ENCODE measurements around the gene ACTR3C.
A peak's percentile ranks its signal among the peaks of the same experiment; 100 is the strongest.

The ACTR3C gene

DNA sequence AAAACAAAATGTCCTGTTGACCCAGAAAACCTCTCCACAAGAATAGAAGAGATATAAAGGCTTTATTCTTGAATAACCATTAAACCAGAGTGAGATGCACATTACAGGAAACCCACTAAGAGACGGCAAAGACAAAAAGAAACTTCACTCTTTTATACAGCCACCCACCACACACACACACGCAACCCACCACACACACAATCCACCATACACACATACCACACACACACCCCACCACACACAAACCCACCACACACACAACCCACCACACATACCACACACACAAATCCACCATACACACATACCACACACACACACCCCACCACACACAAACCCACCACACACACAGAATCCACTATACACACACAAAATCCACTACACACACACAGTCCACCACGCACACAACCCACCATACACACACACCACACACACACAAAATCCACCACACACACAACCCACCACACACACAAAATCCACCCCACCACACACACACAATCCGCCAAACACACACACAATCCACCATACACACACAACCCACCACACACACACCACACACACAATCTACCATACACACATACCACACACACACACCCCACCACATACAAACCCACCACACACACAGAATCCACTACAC lies 35.8 kb upstream of the ACTR3C start:
- DNase-seq = no peak

DNA sequence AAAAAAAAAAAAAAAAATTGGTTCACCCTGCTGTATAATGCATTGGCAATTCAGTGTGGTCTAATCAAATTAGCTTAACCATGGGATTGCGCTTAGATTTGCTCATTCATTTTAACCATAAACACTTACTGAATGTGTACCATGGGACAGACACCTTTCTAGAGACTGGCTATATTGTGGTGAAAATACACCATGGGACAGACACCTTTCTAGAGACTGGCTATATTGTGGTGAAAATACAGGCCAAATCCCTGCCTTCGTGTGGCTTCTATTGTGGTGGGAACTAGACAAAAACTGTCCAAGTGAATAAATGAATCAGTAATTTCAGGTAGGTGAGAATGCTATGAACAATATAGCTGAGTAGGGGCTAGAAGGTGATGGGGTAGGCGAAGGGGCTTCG lies 35.1 kb upstream of the ACTR3C start:
- DNase-seq = no peak

DNA sequence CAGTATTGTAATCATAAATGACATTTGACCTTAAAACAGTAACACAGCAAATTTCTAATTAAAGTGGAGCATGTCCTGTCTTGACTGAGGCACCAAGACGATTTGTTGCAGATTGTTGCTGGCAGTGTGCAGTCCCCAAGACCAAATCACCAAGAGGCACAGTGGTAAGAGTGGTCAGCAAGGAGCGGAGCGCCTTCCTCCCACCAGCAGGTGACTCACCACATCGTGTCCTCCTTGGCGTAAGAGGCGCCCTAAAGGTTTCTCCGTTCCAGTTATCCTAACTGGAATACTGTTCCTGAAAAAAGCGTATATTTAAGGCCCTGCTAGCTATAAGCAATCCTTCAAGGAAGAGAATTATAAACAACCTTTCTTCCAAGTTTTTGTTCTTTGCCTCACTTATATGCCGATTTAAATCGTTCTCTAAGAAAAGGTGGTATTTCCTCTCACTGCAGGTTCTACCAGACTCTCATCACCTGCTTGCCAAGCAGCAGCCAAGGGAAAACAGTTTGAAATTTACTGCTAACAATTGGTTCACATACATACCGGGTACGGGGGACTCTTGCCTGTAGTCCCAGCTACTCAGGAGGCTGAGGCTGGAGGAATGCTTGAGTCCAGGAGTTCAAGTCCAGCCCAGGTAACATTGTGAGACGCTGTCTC lies 34.6 kb upstream of the ACTR3C start:
- no peak for DNase-seq

DNA sequence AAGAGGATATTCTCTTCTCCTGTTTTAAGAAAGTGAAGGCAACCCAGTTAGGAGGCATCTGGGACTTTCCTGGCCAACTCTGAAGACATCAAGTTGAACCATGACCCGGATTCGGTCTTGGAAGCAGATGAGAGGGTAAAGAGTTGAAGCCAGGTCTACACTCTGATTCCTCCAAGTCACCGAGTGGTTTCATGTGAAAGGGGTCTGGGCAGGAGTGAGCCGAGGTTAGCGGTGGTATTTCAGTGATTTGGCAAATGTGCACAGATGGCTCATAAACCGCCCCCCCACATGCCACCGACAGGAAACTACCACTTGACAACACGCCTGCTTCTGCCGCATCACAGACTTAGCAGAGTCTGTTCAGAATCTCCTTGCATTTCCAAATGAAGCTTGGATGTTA lies 33.9 kb upstream of the ACTR3C start:
- DNase-seq = no peak

DNA sequence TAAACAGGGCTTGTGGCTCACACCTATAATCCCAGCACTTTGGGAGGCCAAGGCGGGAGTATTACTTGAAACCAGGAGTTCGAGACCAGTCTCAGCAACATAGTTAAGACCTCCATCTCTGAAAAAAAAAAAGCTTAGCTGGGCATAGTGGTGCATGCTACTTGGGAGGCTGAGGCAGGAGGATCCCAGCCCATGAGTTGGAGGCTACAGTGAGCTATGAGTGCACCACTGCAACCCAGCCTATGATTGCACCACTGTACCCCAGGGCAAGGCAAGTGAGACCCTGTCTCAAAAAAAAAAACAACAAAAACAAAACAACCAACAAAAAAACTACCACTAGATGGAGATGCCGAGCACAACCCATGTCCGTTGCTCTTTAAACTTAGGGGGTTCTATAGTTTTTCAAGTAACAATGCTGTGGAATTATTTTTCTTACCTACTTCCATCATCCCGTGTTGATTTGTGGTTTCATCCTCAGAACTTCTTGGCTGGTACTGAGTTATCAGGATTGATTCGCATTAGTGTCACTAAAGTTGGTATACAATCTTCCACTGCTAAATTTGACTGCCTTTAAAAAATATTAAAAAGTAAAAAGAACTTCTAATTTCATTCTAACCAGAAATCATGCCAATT lies 33.0 kb upstream of the ACTR3C start:
- peak; percentile 72 for DNase-seq

DNA sequence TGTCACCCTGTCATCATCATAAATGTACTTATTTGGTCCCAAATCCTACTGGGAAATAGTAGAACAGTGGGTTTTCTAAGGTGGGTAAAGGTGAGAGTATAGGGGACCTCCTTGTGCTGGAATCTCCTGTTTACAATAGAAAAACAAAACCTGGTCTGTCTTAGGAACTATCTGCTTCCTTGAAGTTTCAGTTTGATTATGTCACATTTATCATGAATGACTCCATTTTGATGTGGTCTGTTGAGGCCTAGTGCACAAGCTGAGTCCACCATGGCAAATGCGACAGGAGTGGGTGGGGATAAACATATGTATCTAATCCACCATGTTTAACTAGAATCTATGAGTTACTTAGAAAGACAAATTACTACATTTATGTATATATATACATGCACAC lies 32.3 kb upstream of the ACTR3C start:
- DNase-seq = no peak

DNA sequence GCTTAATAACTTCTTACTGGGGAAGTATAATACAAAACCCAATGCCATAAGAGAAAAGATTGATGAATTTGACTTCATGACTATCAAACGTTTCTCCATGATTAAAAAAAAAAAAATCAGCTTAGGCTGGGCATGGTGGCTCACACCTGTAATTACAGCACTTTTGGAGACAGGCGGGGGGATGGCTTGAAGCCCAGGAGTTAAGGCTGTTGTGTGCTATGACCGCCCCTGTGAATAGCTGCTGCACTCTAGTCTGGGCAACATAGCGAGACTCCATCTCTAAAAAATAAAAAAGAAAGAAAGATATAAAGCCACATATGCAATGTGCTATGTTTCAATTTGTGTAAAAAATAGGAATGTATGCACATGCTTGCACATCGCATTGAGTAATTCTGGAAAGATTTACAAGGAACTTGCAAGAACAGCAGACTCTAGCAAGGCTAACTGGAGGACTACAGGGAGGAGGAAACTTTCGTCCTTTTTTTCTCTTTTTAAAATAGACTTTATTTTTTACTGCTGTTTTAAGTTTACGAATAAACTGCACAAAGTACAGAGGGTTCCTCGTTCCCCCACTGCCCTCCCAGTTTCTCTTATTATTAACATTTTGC lies 28.3 kb upstream of the ACTR3C start:
- DNase-seq = no peak

DNA sequence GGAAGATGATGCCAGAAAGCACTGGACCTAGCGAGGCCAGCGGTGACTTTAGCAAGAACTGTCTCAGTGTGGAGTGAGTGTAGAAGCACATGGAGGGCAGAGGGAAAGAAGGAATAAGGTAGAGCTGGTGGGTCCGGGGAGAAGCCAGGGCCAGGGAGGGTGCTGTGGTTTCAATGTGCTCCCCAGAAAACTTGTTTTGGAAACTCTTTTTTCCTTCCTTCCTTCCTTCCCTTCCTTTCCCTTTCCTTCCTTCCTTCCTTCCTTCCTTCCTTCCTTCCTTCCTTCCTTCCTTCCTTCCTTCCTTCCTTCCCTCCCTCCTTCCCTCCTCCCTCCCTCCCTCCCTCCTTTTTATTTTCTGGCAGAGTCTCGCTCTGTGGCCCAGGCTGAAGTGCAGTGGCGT lies 23.6 kb upstream of the ACTR3C start:
- no peak for DNase-seq

DNA sequence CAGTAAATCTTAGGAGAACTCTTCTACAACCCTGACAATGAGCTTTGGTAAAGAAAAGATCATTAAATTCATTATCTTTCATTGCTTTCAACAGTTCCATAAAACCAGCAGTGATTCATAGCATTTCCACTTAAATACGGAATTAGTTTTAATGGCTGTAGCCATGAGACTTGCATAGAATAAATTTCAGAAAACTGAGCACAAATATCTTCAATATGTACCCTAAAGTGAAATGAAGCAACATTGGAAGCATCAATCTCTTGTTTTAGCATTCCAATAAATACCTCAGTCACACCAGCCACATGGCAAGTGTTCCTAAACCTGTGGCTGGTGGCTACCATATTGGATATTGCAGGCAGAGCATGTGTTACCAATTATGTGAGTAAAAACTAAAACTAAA lies 21.7 kb upstream of the ACTR3C start:
- no peak for DNase-seq

DNA sequence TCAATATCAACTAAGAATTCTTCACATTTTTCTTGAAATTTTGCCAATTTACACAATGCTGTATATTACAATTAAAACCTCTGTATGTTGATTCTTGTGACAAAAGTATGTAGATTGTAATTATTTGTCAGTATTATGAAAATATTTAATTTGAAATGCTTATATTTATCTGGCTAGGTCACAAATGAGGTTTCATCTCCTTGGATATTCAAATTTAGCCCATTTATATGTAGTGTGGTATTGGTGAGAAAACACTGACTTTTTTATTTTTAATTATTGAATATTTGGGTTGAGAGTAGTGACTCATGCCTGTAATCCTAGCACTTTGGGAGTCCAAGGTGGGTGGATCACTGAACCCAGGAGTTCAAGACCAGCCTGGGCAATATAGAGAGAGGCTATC lies 21.0 kb upstream of the ACTR3C start:
- DNase-seq = no peak

DNA sequence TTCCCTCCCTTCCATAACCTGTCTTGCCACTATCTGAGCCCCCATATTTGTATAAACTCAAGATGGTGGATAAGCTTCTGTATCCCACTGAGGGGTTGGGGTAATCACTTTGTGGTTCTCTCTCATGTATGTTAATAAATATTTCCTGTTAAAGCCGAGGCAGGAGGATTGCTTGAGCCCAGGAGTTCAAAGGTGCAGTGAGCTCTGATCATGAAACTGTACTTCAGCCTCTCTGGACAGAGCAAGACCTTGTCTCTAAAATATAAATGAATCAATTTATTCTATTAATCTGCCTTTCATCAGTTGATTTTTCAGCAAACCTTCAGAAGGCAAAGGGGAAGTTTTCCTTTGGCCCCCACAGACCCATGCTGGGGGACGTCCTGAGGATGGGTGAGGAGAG lies 19.9 kb upstream of the ACTR3C start:
- no peak for DNase-seq

DNA sequence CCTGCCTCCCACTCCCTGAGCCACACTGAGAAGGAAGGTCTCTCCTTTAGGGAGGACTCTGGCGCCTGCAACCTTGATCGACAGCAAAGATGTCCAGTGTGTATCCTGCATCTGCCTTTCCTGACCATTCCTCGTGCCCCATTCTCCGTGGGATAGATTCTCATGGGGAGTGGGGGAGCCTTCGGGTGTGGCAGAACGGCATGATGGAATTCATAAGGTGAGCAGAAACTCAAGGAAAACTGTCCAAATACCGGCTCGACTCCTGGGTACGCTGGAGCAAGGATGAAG lies 18.7 kb upstream of the ACTR3C start:
- no peak for DNase-seq

DNA sequence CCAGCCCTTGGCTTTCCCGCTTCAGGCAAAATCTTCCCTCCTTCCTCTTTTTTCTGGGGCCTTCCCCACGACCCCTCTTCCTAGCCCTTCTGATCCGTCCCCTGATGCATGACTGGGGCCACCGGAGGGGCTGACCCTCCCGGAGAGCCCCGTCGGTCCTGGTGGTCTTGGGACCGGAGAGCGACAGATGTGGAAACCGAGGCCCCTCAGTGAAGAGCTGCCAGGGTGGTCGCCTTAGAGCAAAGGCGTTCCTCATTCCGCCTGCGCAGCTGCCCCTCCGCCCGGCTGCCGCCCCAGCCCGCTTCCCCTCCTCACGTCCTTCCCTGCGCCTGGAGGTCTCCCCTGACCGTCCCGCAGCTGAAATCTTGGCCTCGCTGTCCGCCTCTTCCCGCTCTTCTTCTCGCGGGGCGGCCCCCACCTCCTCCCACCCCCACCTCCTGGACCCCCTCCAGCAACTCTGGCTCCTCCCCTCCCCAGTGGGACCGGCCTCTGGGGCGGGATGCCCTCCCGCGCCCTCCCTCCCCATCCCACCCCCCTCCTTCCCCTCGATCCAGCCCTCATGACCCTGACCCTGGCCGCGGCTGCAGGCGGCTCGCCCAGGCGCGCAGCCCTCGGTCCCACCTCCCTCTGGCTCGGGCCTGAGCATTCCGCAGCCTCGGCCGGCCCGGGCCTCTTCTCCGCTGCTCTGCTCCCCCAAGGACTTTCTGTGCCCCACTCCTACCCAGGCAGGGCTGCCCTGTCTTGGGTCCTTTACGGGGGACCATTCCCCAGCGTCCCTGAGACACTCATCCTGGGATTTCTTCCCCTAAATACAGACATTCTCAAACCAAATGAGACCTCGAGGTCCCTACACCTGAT lies 18.1 kb upstream of the ACTR3C start, which contains the start of gene RARRES2:
RARRES2 (minus strand) TSS at position 367 of the 858 bp plus-strand sequence. CDS start 1,020 bp downstream, outside the sequence.
- DNase-seq = peak; percentile 76

DNA sequence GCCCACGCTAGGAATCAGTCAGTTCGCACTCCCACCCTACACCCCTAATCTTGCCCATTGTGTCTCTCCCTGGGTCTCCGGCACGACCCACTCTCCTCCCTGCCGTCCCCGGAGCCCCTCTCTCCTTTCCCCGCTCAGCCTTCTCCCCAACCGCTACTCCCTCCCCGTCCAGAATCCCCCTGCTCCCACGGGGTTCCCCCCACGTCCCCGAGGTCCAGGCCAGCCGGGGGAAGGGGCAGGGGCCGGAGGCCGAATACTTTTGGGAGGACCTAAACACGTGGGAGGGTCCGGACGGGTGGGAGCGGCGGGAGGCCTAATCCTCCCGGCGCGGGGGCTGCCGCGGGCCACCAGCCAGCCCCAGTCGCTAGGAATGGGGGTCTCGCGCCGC lies 17.5 kb upstream of the ACTR3C start:
- peak; percentile 48 for DNase-seq

DNA sequence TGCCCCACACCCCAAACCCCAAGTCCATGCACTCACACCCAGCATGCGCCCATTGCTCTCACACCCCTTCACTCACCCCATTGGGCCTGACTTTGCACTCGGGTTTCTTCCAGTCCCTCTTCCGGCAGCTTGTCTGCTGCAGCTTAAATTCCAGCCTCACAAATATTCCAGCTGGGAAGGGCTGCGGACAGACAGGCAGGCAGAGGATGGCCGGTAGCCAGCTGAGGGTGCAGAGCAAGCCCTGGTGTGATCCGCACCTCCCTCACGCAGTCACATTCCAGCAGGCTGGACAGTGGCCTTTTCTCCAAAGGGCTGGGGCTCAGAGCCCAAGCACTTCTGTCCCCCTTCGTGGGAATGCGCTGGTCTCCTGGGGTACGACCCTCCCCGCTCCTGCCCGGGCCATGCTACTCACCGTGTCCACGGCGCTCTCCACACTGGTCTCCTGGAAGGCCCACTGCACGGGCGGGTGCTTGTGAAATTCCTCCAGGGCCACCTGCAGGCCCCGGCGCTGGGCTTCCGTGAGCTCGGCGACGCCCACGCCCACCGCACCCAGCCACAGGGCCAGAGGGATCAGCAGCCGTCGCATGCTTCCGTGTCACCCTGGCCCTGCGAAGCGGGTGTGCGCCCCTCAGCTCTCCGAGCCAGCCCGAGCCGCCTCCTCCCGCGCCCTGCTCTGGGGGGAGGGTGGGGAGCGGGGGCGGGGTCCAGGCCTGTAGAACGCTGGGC lies 16.8 kb upstream of the ACTR3C start:
- peak; percentile 63 for DNase-seq

DNA sequence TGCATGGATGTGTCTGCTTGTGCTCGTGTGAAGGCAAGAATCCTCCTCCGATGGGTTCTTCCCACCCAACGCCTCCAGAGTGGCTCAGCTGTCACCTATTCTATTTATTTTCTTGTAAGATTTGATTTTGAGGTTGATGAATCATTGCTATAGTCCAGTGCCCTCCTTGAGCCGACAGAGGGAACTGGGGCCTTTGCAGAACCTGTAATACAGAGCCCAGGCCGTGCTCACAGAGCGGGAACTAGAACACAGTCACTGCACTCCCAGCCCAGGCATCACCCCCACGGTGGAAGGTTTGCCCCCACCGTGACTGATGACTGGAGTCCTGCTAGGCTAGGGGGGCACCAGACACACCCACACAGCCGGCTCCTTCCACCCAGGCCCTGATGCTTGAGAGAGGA lies 16.1 kb upstream of the ACTR3C start:
- DNase-seq = no peak

DNA sequence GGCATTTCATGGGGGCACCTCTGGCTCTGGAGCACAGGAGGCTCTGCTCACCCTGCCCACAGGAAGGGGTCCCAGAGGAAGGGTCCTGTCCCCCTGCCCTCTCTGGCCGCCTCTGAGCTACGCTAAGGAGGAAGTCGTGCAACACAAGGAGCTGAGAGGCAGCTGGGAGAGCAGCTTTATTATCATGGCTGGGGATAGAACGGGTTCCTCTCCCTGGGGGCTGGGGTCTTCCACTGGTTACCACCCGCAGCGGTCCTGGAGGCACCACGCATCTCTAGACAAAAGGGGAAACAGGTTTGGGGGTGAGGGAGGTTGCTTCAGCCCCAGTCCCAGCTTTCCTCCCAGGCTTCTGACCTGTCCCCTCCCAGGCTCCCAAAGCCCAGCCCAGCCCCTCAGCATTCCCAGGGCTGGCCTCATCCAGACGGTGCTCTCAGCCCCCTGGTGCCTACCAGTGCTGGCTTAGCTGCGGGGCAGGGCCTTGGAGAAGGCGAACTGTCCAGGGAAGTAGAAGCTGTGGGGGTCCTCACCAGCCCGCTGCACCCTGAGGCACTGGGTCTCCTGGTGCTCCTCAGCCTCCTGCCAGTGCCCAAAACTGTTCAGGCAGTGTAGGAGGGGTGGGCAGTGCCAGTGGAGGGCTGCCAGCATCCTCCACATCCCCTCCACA lies 15.0 kb upstream of the ACTR3C start:
- no peak for DNase-seq

DNA sequence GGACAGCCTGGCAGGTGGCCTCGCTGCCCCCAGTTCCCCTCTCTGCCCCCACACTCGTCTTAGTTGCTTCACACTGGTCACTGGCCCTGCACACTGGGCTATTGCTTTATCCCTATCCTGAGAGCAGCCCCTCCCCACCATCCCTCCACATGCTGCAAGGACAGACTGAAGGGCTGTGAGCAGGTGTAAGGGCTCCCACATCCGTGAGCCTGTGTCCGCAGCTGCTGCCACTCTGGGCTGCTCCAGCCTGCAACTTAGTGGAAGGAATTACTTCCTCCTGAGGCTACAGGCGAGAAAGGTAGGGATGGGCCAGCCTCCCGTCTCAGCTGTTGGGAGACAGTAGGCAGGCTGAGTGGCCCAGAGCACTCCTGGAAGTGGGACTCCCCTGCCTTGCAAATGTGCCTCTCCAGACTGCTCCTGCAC lies 14.3 kb upstream of the ACTR3C start:
- no peak for DNase-seq

DNA sequence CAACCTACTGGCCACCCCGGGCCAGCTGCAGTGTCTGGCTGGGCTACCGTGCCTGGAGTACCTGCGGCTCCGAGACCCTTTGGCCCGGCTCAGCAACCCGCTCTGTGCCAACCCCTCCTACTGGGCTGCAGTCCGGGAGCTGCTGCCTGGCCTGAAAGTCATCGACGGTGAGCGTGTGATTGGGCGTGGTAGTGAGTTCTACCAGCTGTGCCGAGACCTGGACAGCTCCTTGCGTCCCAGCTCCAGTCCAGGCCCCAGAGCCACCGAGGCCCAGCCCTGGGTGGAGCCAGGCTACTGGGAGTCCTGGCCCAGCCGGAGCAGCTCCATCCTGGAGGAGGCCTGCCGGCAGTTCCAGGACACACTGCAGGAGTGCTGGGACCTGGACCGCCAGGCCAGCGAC lies 13.8 kb upstream of the ACTR3C start:
- DNase-seq = no peak

DNA sequence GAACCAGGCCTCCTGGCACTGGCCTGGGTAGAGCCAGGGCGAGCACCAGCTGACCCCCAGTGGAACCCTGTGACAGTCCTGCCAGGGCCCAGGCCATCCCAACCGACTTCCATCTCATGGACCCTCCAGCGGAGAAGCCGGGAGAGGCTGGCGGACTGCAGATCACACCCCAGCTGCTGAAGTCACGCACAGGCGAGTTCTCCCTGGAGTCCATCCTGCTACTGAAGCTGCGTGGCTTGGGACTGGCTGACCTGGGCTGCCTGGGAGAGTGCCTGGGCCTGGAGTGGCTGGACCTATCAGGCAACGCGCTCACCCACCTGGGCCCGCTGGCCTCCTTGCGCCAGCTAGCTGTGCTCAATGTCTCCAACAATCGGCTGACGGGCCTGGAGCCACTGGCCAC lies 13.4 kb upstream of the ACTR3C start:
- DNase-seq = no peak

DNA sequence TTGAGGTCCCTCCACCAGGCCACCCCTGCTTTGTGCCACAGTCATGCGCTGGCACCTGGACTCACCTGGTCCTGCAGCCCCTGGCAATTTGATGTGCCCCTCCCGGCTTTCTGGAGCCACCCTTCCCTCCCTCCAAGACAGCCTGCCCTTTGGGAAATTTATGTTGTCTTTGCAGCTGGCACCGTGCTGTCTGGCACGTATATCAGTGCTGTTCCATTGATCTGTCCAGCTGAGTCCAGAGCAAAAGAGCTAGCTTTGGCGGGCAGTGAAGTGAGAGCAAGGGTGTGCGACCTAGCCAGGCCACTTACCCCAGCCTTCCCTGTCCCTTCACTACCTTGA lies 12.4 kb upstream of the ACTR3C start:
- peak; percentile 47 for DNase-seq

DNA sequence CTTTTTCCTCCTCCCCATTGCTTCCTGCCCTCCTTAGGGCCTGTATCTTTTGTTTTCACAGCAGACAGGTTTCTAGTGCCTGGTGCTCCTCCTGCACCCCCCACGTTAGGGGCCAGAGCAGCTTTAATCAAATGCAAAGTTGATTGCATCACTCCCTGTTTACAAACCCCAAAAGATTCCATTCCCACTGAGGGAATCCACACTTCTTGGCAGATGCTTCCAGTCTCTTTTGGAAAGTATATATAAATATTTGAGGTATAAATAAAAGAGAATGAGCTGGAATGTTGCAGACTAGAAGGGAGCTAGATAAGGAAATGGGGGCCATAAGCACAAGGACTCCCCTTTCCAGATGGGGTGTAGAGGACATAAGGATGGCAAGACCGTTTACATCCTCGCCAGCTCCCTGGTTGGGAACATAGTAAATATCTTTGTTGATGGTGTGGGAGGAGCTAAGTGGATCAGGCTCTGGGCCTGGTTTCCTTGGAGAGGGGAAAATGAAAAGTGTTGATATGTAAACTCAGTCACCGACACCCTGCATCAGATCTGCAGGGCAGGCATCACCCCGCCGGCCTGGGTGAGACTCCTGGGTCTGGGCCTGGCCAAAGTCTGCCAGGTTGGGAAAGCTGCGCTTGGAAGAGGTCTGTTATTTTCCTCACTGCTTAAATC lies 11.9 kb upstream of the ACTR3C start:
- no peak for DNase-seq

All from eye (tissue), 1 donor.